WI38 (cell line): ENCODE measurements around the gene TMEM63C.

ENCODE experiments used
- H3K4me3 ChIP-seq: 2 replicates; pipeline ENCODE4 v1.5.1; 2011; ENCODE audit warnings: low read depth, mild to moderate bottlenecking, control low read depth, low read length
- TF ChIP-seq, protein P1 (sequence below): IDR thresholded peaks from 2 replicates; pipeline ENCODE4 v1.5.1; 2012; ENCODE audit warnings: low read depth, mild to moderate bottlenecking, control low read depth, low read length

TMEM63C gene

DNA sequence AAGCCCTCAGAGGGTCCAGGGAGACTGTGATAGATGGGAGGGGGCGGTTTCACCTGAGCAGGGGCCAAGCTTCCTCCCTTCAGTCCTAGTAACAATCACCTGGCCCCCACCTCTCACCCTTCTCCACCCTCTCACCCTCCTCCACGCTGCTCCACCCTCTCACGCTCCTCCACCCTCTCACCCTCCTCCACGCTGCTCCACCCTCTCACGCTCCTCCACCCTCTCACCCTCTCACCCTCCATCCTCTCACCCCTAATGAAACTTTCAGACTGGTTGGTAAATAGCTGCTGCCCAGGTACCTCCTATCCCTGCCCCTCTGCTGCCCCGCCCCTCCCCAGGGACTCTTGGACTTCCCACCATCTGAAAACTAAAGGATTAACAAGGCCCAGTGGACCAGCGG, 55.2 kb downstream of the TMEM63C start:
- no peak overlapping the region for H3K4me3 ChIP-seq
- TF ChIP-seq, protein P1, sequence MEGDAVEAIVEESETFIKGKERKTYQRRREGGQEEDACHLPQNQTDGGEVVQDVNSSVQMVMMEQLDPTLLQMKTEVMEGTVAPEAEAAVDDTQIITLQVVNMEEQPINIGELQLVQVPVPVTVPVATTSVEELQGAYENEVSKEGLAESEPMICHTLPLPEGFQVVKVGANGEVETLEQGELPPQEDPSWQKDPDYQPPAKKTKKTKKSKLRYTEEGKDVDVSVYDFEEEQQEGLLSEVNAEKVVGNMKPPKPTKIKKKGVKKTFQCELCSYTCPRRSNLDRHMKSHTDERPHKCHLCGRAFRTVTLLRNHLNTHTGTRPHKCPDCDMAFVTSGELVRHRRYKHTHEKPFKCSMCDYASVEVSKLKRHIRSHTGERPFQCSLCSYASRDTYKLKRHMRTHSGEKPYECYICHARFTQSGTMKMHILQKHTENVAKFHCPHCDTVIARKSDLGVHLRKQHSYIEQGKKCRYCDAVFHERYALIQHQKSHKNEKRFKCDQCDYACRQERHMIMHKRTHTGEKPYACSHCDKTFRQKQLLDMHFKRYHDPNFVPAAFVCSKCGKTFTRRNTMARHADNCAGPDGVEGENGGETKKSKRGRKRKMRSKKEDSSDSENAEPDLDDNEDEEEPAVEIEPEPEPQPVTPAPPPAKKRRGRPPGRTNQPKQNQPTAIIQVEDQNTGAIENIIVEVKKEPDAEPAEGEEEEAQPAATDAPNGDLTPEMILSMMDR = no peak

- no peak overlapping the region for H3K4me3 ChIP-seq
- TF ChIP-seq, protein P1 = no peak
Measured at GRCh38 chr14:77238356-77238755, 56.8 kb downstream of the TMEM63C start.

DNA sequence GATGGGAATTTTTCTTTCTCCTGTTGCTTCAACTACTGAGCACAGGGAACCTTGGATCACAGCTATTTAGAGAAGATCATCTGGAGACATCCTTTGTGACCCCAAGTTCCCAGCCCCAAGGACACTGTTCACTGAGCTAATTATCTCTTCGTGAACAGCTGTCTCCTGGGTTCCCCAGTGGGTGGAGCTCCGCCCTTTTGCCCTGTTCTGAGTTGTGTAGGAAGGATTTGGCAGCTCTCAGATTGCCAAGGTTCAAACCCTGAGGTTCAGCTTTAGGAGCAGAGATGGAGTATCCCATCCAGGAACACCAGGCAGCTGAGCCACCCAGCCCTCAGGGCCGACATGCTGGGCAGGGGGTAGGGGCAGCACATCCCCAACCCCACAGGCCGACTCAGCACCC, 57.4 kb downstream of the TMEM63C start:
- TF ChIP-seq, protein P1 = no peak
- H3K4me3 ChIP-seq = no peak overlapping the region

DNA sequence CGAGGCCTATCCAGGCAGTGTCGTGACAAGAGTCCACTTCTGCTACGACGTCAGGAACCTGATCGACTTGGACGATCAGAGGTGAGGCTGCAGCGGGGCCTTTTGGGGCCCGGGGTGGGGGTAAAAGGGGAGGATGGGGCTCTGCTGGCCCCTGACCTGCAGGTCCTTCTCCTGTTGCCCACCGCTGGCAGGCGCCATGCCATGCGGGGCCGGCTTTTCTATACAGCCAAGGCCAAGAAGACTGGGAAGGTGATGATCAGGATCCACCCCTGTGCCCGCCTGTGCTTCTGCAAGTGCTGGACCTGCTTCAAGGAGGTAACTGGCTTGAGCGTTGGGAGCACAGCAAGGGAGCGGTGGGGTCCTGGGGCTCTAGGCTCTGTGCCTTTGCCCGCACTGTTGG, 57.8 kb downstream of the TMEM63C start:
- TF ChIP-seq, protein P1 = no peak
- no peak overlapping the region for H3K4me3 ChIP-seq

- TF ChIP-seq, protein P1 = no peak
Measured at GRCh38 chr14:77240336-77240915, 58.8 kb downstream of the TMEM63C start.

GRCh38 chr14:77241955-77242354, 60.4 kb downstream of the TMEM63C start:
- H3K4me3 ChIP-seq = no peak overlapping the region
- TF ChIP-seq, protein P1 = no peak

More at GRCh38 chr14:77240336-77240915, 58.8 kb downstream of the TMEM63C start:
- no peak overlapping the region for H3K4me3 ChIP-seq

- H3K4me3 ChIP-seq = no peak overlapping the region
- TF ChIP-seq, protein P1 = no peak
Measured at GRCh38 chr14:77242752-77243151, 61.2 kb downstream of the TMEM63C start.
